Measurements from ENCODE around the gene C17orf78. TPM values are rescaled to one million over a fixed set of nuclear protein-coding genes. Genes with fewer than 3 reads are reported as not detected.

The C17orf78 gene
- total RNA-seq, 2 experiments from 2014 or later, result not detected

DNA sequence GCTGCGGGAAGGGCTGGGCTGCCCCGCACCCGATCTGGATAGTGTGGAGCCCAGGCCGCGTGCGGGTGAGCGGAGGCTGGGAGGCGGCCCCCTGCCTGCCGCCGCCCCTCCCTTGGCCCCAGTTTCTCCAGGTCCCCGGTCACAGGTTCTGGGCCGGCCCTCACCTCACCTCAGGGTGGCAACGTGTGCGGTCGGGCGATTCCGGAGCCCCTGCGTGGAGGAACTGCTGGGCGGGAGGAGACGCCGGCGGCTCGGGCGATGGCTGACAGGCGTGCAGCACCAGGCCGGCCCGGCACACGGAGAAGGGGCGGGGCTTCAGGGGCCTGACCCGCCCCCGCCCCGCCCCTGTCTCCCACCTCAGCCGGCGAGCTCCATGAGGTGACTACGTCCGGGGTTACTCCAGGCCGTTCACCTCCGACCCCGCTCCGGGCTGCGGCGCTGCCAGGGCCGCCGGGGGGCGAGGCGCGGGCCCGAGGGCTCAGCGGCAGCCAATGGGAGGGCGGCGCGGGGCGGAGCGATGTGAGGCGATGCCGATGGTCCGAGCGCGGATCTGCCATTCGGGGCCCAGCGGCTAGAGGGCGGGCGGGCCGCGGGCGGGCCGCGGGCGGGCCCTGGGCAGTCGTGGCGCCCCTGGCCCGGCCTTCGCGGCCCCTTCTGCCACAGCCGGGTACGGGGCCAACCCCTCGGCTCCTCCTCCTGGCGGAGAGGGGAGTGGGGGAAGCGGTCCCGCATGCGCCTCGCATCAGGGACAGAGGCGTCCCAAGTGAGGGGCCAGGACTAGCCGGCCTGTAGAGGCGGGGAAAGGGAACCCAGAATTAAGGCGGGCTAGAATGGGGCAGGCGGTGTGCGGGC is 16.7 kb upstream of the C17orf78 start:
- Mint-ChIP-seq H3K27me3 (ENCODE audit: low read depth) (no peaks in the 10 kb centered on the region), H3K36me3 (ENCODE audit: low read depth) (peaks cover 2% of the 10 kb centered on the region), H3K9me3 (ENCODE audit: insufficient read depth) (no peaks in the 10 kb centered on the region), H3K27ac (peak overlapping the region; percentile 81), H3K4me3 (peak overlapping the region; percentile 88), H3K4me1 (ENCODE audit: low read depth) (peaks cover 28% of the 10 kb centered on the region)
- DNase-seq (peak; percentile 95), ATAC-seq (peak; percentile 97)
- ChIA-PET POLR2A (interaction anchor here (1.1 to 1.3 kb wide), 2 partner anchors 19 to 48 kb away, joined by 3 to 4 read pairs; partner anchors contain the start of genes ACACA and TADA2A), CTCF (interaction anchor here (1.0 to 2.4 kb wide), 3 partner anchors 11 to 14 kb away, joined by 5 to 21 read pairs (median 7); no protein-coding TSS in a partner anchor)

DNA sequence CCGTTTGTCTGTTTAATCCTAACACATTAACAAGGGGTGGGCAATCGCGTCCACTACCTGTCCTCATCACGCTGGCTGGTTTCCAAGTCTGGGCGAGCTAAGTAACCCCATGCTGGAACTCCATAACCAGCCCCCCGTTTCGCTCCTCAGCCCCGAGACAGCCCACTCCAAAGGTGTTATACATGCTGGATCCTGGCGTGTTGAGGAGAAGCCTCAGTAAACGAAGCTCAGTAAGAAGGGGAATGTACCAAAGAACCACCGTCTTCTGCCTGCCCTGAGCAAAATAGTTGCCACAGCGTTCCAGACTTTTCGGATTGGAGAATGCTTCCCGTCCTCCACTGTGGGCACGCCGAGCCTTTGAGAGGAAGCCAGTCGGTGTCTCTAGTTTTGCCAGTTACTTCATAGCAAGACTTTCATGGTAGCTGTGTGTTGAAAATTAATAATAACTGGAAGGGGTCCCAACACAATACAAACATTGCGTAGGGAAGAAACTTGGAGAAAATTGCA is 16.1 kb upstream of the C17orf78 start:
- ATAC-seq (no peak), DNase-seq (no peak)
- Mint-ChIP-seq H3K9me3 (ENCODE audit: insufficient read depth) (no peaks in the 10 kb centered on the region), H3K36me3 (ENCODE audit: low read depth) (peaks cover 2% of the 10 kb centered on the region), H3K4me3 (peak overlapping the region; percentile 61), H3K27ac (peak overlapping the region; percentile 80), H3K27me3 (ENCODE audit: low read depth) (no peaks in the 10 kb centered on the region), H3K4me1 (ENCODE audit: low read depth) (peaks cover 25% of the 10 kb centered on the region)
- ChIA-PET POLR2A (interaction anchor here (1.1 to 1.3 kb wide), 2 partner anchors 20 to 47 kb away, joined by 3 to 4 read pairs; partner anchors contain the start of genes ACACA and TADA2A), CTCF (interaction anchor here (1.0 to 2.4 kb wide), 3 partner anchors 10 to 14 kb away, joined by 5 to 21 read pairs (median 7); no protein-coding TSS in a partner anchor)

DNA sequence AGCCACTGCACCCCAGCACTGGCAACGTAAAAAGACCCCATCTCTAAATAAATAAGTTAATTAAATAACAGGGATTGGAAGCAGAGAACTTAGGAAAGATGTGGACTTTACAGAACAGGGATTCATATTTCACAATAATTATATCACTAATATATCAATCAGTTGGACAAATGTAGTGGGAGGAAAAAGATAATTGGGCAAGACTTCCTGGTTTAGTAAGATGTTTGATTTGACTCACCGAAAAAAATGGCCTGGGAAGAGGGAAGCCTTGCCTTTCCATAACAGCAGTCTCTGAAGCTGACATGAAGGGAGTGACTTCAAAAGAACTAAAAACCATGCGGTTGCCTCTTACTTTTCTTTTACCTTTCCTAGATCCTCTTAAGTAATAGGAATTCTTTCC is 15.2 kb upstream of the C17orf78 start:
- no peak for DNase-seq
- H3K27ac Mint-ChIP-seq, result no peak overlapping the region
- H3K4me3 Mint-ChIP-seq, result no peak overlapping the region
- H3K27me3 Mint-ChIP-seq (ENCODE audit: low read depth), result no peaks in the 10 kb centered on the region
- H3K4me1 Mint-ChIP-seq (ENCODE audit: low read depth), result peaks cover 25% of the 10 kb centered on the region
- peaks cover 2% of the 10 kb centered on the region for H3K36me3 Mint-ChIP-seq (ENCODE audit: low read depth)
- CTCF ChIA-PET, result interaction anchor here (1.0 to 1.9 kb wide), 2 partner anchors 13 to 37 kb away, joined by 3 to 17 read pairs; no protein-coding TSS in a partner anchor
- POLR2A ChIA-PET, result no interaction called here
- no peak for ATAC-seq
- H3K9me3 Mint-ChIP-seq (ENCODE audit: insufficient read depth), result no peaks in the 10 kb centered on the region

DNA sequence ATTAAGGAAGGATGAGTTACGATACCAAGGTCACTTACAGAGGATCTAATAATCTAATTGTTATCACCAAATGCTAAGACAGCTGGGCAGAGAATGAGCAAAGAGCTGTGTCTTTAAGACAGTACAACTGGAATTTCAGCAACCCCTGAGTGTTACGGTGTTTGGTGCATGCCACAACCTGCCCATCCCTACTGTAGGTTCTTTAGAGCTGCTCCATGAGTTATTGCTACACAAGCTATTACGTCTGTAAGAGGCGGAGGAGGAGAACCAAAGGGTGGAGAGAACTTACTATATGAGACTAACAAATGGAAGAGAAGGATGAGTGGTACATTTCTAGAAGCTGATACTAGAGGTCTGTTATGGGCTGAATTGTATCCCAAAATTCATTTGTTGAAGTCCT is 14.2 kb upstream of the C17orf78 start:
- Mint-ChIP-seq H3K36me3 (ENCODE audit: low read depth) (peaks cover 2% of the 10 kb centered on the region), H3K9me3 (ENCODE audit: insufficient read depth) (no peaks in the 10 kb centered on the region), H3K27me3 (ENCODE audit: low read depth) (no peaks in the 10 kb centered on the region), H3K4me1 (ENCODE audit: low read depth) (peaks cover 25% of the 10 kb centered on the region), H3K4me3 (no peak overlapping the region), H3K27ac (no peak overlapping the region)
- no peak for ATAC-seq
- POLR2A ChIA-PET, result interaction anchor here (0.7 to 0.8 kb wide), 2 partner anchors 8 to 758 kb away, joined by 3 read pairs; no protein-coding TSS in a partner anchor
- CTCF ChIA-PET, result interaction anchor here (1.0 to 1.9 kb wide), 3 partner anchors 12 to 758 kb away, joined by 3 to 17 read pairs (median 5); no protein-coding TSS in a partner anchor
- no peak for DNase-seq

DNA sequence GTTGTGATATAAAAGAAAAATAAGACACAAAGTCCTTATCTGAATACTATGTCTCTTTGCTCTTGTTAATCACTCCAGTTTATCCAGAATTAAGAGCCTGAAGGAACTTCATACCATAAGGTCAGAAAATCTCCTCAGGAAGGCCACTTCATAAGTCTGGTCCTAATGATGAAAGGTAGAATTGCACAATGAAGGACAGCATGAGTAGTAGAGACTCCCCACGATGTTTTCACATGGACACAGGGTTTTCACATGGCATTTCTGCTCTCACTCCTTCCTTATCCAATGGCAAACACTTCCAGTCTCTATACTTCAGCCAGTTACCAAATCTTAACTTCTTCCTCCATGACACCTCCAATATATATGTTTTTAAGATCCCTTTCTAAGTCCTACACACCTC is 10.2 kb upstream of the C17orf78 start:
- Mint-ChIP-seq H3K36me3 (ENCODE audit: low read depth) (no peaks in the 10 kb centered on the region), H3K27ac (no peak overlapping the region), H3K4me1 (ENCODE audit: low read depth) (no peaks in the 10 kb centered on the region), H3K27me3 (ENCODE audit: low read depth) (no peaks in the 10 kb centered on the region), H3K9me3 (ENCODE audit: insufficient read depth) (no peaks in the 10 kb centered on the region), H3K4me3 (no peak overlapping the region)
- ATAC-seq (no peak), DNase-seq (no peak)
- POLR2A ChIA-PET, result no interaction called here
- CTCF ChIA-PET, result interaction anchor here (0.9 to 2.0 kb wide), 2 partner anchors 8 to 27 kb away, joined by 3 to 11 read pairs; no protein-coding TSS in a partner anchor

DNA sequence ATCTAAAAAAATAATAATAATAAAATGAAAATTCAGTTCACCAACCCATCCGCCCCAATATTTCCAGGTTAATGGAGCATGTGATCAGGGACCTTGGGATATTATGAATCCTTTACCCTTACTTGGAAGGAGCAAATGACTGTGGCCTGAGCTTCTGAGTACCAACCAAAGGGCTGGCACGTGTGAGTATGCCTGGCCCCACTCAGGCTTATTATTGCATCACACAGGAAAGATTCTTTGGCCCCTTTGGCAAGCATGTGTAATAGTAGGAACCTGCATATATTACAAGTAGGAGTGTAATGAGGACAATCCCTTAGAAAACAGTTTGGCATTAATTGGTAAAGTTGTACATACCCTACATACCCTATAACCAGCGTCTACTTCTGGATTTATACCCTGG is 7.2 kb upstream of the C17orf78 start:
- H3K4me3 Mint-ChIP-seq, result no peak overlapping the region
- CTCF ChIA-PET, result no interaction called here

DNA sequence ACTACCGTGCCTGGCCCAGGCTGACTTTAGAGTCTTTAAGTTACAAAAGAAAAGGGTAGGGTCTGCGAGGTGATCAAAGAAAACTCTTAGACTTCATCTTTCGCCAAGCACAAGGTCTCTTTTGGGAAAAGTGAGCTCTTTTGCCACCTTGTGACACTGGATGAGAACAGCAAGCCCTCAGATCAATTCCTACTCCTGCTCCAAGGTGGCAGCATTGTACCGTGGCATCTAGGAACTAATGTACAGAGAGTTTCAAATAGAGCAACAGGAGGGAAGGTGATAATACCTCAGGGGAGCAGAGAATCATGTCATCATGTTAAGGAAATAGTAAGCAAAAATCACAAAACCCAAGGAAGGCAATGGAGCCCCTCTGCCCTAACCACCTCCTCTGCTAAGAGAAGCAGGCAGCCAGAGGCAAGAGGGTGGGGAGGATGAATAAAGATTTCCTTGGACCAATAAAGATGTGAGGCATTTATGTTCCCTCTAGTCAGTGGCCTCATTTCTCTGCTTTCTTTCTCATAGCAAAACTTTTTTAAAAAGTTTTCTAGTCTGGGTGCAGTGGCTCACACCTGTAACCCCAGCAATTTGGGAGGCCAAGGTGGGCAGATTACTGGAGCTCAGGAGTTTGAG is 2.1 kb upstream of the C17orf78 start:
- Mint-ChIP-seq H3K9me3 (ENCODE audit: insufficient read depth) (no peaks in the 10 kb centered on the region), H3K4me1 (ENCODE audit: low read depth) (peaks cover 12% of the 10 kb centered on the region), H3K27ac (no peak overlapping the region), H3K36me3 (ENCODE audit: low read depth) (no peaks in the 10 kb centered on the region), H3K27me3 (ENCODE audit: low read depth) (no peaks in the 10 kb centered on the region), H3K4me3 (no peak overlapping the region)
- peak; percentile 96 for ATAC-seq
- peak; percentile 84 for DNase-seq
- ChIA-PET POLR2A (interaction anchor here (1.0 kb wide), 1 partner anchor 34 kb away, joined by 3 read pairs; no protein-coding TSS in a partner anchor), CTCF (interaction anchor here (0.6 to 4.2 kb wide), 60 partner anchors 9 to 774 kb away, joined by 3 to 85 read pairs (median 4); partner anchors contain the start of gene MRM1)

More for the DNA sequence above, 7.2 kb upstream of the C17orf78 start:
- POLR2A ChIA-PET, result no interaction called here
- Mint-ChIP-seq H3K27ac (no peak overlapping the region), H3K9me3 (ENCODE audit: insufficient read depth) (no peaks in the 10 kb centered on the region), H3K36me3 (ENCODE audit: low read depth) (no peaks in the 10 kb centered on the region), H3K27me3 (ENCODE audit: low read depth) (no peaks in the 10 kb centered on the region), H3K4me1 (ENCODE audit: low read depth) (peaks cover 10% of the 10 kb centered on the region)
- ATAC-seq, result no peak
- DNase-seq, result no peak

DNA sequence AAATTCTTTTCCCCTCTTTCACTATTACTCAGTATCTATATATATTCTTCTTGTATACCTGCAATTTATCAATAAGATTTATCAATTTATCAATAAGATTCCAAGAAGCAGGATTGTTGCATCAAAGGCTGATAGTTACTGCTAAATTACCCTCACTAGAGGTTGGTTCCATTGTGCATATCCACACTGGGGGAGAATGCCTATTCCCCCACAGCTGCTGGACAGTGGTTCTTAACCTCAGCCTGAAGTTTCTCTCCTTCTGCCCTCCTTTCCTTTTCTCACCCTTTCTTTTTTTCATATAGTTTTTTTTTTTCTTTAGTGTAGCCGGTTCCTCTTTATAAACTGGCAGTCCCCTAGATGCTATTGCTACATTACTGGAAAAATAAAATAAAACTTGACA is 6.3 kb downstream of the C17orf78 start:
- Mint-ChIP-seq H3K27me3 (ENCODE audit: low read depth) (no peaks in the 10 kb centered on the region), H3K4me3 (no peak overlapping the region), H3K4me1 (ENCODE audit: low read depth) (no peaks in the 10 kb centered on the region), H3K9me3 (ENCODE audit: insufficient read depth) (no peaks in the 10 kb centered on the region), H3K36me3 (ENCODE audit: low read depth) (no peaks in the 10 kb centered on the region), H3K27ac (no peak overlapping the region)
- ChIA-PET CTCF (no interaction called here), POLR2A (no interaction called here)
- no peak for DNase-seq
- no peak for ATAC-seq

DNA sequence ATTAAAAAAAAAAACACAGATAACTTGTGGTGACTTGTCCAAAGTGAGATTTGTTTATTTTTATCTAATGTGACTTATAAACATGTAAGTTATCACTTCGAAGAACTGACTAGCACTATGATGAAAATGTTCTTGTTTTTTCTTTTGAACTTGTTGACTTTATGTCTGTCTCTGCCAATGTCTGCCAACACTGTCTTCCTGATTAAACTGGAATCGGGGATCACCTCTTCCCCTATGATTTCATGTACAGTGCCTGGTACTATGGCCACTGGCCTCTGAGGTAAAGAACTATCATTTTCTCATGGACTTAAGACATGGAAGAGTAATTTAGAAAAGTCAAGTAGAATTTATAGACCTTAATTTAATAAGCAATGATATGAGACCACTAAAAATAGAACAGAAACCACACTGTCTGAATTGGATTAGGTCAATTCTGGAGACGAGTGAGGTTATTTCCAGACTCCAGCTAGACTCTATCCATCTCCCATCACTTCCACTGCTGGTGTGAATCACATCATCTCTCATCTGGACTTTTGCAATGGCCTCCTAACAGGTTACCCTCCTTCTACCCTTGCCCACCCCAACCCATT is 8.9 kb downstream of the C17orf78 start:
- CTCF ChIA-PET, result interaction anchor here (1.8 to 2.1 kb wide), 2 partner anchors 11 to 13 kb away, joined by 9 to 19 read pairs; no protein-coding TSS in a partner anchor
- Mint-ChIP-seq H3K27ac (no peak overlapping the region), H3K27me3 (ENCODE audit: low read depth) (no peaks in the 10 kb centered on the region)

DNA sequence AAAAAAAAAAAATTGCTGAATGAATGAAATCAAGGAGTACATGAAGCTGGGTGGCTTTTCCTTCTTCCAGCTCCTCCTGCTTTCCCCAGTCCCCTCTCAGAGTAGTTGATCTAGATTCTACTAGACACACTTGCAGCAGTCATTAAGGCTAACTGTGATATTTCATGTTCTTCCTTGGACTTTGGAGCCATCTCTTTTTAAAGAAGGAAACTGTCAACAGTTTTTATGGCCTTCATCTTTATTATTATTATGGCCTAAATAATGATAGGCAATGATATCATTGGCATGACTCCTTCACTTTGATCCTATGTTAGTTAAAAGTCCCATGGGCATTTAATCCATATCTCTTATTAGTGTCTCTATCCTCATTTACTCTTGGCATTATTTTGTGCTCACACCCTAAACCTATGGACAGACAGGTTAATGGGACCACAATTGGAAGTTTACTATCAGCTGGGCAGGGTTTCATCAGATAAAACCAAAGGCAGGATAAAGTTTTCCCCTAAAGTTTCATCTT is 9.7 kb downstream of the C17orf78 start:
- Mint-ChIP-seq H3K9me3 (ENCODE audit: insufficient read depth) (no peaks in the 10 kb centered on the region), H3K4me3 (no peak overlapping the region), H3K4me1 (ENCODE audit: low read depth) (no peaks in the 10 kb centered on the region), H3K36me3 (ENCODE audit: low read depth) (no peaks in the 10 kb centered on the region), H3K27me3 (ENCODE audit: low read depth) (no peaks in the 10 kb centered on the region), H3K27ac (no peak overlapping the region)
- POLR2A ChIA-PET, result interaction anchor here (0.5 kb wide), 1 partner anchor 21 kb away, joined by 3 read pairs; no protein-coding TSS in a partner anchor
- CTCF ChIA-PET, result interaction anchor here (1.3 to 2.1 kb wide), 3 partner anchors 10 to 12 kb away, joined by 5 to 19 read pairs (median 9); partner anchors contain the start of gene C17orf78
- DNase-seq, result no peak
- no peak for ATAC-seq

More for the DNA sequence above, 8.9 kb downstream of the C17orf78 start:
- Mint-ChIP-seq H3K9me3 (ENCODE audit: insufficient read depth) (no peaks in the 10 kb centered on the region), H3K36me3 (ENCODE audit: low read depth) (no peaks in the 10 kb centered on the region), H3K4me3 (no peak overlapping the region), H3K4me1 (ENCODE audit: low read depth) (no peaks in the 10 kb centered on the region)
- POLR2A ChIA-PET, result no interaction called here
- DNase-seq (no peak), ATAC-seq (no peak)

DNA sequence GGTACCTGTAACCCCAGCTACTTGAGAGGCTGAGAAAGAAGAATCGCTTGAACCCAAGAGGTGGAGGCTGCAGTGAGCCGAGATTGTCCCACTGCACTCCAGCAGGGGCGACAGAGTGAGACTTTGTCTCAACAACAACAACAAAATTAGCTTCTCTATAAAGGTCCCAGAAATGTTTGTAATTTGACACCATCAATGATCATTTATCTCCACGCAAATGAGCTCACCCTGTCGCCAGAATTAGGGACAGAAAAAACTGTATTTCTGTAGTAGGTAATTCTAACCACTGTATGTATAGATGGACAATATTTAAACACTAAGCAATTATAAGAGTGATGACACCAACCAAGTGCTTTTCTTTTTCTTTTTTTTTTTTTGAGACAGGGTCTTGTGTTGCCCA is 10.7 kb downstream of the C17orf78 start:
- Mint-ChIP-seq H3K27me3 (ENCODE audit: low read depth) (no peaks in the 10 kb centered on the region), H3K36me3 (ENCODE audit: low read depth) (no peaks in the 10 kb centered on the region), H3K27ac (no peak overlapping the region), H3K4me1 (ENCODE audit: low read depth) (peaks cover under 1% of the 10 kb centered on the region), H3K9me3 (ENCODE audit: insufficient read depth) (no peaks in the 10 kb centered on the region), H3K4me3 (no peak overlapping the region)
- ATAC-seq (no peak), DNase-seq (no peak)
- ChIA-PET CTCF (interaction anchor here (1.3 to 2.1 kb wide), 3 partner anchors 11 to 13 kb away, joined by 5 to 19 read pairs (median 9); partner anchors contain the start of gene C17orf78), POLR2A (interaction anchor here (0.5 kb wide), 1 partner anchor 22 kb away, joined by 3 read pairs; no protein-coding TSS in a partner anchor)

Data from activated CD8-positive, alpha-beta T cell treated with anti-CD3 and anti-CD28 coated beads, Interleukin-2, amount 10 ng/mL, durations not matched to agents 7 days and 5 days (primary cell).